Measurements from ENCODE around the gene AHRR. TPM values are rescaled to one million over a fixed set of nuclear protein-coding genes. Genes with fewer than 3 reads are reported as not detected.

Gene AHRR
- total RNA-seq, 6 experiments from 2014 or later: 30.9 to 55.7 (median 51.9) TPM

DNA sequence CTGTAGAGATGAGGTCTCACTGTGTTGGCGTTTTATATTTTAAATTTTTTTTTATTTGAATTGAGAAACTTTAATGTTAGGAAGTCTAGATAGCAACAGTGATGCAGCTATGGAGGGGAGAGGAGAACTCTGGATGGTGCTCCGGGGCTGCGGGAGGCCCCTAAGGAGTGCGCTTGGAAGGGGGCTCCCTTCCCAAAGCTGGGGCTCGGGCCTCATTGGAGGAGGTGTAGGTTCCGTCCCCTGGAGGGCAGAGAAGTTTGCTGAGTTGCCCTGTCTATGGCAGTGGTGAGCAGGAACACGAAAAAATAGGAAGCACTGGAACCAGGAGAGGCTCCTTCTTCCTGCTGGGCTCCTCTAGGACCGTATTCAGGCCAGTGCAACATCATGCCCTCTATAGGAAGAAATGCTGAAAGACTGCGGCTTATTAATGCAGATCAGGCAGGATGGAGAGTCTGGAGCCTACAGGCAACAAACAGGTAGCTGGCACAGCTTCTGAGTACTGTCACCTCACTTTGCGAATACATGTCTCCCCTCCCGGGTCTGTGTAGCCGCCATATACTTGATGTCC is 16.1 kb downstream of the AHRR start:
- TF ChIP-seq, protein P1, sequence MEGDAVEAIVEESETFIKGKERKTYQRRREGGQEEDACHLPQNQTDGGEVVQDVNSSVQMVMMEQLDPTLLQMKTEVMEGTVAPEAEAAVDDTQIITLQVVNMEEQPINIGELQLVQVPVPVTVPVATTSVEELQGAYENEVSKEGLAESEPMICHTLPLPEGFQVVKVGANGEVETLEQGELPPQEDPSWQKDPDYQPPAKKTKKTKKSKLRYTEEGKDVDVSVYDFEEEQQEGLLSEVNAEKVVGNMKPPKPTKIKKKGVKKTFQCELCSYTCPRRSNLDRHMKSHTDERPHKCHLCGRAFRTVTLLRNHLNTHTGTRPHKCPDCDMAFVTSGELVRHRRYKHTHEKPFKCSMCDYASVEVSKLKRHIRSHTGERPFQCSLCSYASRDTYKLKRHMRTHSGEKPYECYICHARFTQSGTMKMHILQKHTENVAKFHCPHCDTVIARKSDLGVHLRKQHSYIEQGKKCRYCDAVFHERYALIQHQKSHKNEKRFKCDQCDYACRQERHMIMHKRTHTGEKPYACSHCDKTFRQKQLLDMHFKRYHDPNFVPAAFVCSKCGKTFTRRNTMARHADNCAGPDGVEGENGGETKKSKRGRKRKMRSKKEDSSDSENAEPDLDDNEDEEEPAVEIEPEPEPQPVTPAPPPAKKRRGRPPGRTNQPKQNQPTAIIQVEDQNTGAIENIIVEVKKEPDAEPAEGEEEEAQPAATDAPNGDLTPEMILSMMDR (IDR thresholded peaks at IDR 0.05): peak; percentile 33; the same call in 1 of the 2 replicates
- peaks cover 1% of the 10 kb centered on the region; the same call in 1 of the 2 replicates for H3K27me3 Mint-ChIP-seq (ENCODE audit: insufficient read depth)
- H3K36me3 Mint-ChIP-seq (ENCODE audit: low read depth): peaks cover 4% of the 10 kb centered on the region
- no peak overlapping the region for H3K4me3 Mint-ChIP-seq
- peak; percentile 30 for DNase-seq
- H3K4me1 Mint-ChIP-seq (ENCODE audit: low read depth): peaks cover 65% of the 10 kb centered on the region
- no peak overlapping the region; the same call in 1 of the 2 replicates for H3K27ac Mint-ChIP-seq
- H3K9me3 Mint-ChIP-seq: no peaks in the 10 kb centered on the region

DNA sequence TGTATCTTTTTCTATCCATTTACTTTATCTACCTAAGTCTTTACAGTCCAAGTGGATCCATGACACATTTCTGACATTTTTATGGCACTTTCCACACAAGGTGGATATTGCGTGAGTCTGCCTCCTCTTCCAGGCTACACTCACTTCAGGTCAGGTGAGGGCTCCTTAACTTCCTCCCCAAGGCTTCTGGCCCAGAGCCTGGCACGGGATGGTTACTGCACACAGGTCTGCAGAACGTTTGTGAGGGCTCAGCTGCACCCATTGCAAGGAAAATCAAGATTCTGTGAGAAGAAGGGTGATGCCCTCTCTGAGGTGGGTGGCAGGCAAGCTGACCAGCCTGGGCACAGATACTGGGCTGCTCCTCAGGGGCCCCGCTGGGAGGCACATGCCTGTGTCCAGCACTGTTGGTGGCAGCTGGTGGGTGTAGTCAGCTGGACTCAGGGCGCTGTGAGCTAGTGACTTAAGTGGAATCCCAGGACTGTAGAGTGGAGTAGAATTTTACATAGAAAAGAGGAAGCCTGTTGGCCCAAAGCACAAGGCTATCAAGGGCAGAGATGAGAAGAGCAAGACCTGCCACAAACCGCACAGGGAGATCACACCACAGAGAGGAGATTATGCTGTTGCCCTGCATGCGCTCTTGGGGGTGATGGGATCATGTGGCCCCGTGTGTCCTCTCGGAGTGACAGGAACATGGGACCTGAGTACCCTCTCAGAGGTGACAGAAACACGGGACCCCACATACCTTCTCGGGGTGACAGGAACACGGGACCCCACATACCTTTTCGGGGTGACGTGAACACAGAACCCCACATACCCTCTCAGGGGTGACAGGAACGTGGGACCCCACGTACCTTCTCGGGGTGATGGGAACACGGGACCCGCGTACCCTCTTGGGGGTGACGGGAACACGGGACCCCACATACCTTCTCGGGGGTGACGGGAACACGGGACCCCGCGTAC is 21.3 kb downstream of the AHRR start:
- H3K4me3 Mint-ChIP-seq: peak overlapping the region; percentile 76
- H3K9me3 Mint-ChIP-seq: no peaks in the 10 kb centered on the region
- H3K27me3 Mint-ChIP-seq (ENCODE audit: insufficient read depth): peaks cover 3% of the 10 kb centered on the region; the same call in 1 of the 2 replicates
- peaks cover 18% of the 10 kb centered on the region for H3K36me3 Mint-ChIP-seq (ENCODE audit: low read depth)
- no peak for DNase-seq
- H3K4me1 Mint-ChIP-seq (ENCODE audit: low read depth): peaks cover 34% of the 10 kb centered on the region
- TF ChIP-seq, protein P1 (IDR thresholded peaks at IDR 0.05): no peak
- peak overlapping the region; percentile 52 for H3K27ac Mint-ChIP-seq

DNA sequence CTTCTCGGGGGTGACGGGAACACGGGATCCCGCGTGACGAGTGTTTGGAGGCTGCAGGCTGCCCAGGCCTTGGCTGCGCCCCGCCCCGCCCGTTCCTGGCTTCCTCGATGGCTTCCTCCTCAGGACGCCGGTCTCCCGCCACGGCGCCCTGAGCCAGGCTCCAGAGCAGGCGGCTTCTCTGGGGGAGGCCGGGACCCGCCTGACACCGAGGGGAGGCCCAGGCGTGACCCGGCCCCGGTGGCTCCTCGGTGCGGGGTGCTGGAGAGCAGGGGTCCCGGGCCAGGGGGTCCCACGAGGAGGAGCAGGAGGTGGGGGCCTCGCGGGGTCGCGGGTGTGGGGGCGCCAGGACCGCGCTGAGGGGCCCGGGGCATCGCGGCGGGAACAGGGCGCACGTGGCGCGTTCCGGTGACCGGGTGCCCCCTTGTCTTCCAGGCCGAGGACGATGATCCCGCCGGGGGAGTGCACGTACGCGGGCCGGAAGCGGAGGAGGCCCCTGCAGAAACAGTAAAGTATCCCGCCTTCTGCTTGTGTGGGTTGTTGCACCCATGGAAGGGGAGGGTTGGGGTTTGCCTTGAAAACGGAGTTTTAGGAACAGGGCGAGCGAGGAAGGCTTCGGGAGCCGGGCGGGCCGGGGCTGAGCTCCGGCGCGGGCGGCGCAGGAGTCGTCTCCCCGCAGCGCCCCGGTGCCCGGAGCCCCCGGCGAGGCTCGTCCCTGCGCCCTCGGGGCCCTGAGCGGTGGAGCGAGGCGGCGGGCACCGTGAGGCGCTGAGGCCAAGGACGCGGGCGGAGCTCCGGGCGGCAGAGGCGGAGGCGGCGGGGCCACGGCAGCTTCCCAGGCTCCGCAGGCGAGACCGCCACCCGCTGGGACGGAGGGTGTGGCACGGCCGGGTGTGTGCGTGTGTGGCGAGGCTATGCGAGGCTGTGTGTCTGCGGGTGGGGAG is 22.2 kb downstream of the AHRR start:
- H3K27ac Mint-ChIP-seq: peak overlapping the region; percentile 69
- H3K27me3 Mint-ChIP-seq (ENCODE audit: insufficient read depth): peaks cover 3% of the 10 kb centered on the region; the same call in 1 of the 2 replicates
- peaks cover 23% of the 10 kb centered on the region for H3K36me3 Mint-ChIP-seq (ENCODE audit: low read depth)
- peak overlapping the region; percentile 73 for H3K4me3 Mint-ChIP-seq
- peak; percentile 46 for DNase-seq
- TF ChIP-seq, protein P1 (IDR thresholded peaks at IDR 0.05): no peak
- H3K4me1 Mint-ChIP-seq (ENCODE audit: low read depth): peaks cover 32% of the 10 kb centered on the region
- no peaks in the 10 kb centered on the region for H3K9me3 Mint-ChIP-seq

- H3K4me1 Mint-ChIP-seq (ENCODE audit: low read depth): peaks cover 30% of the 10 kb centered on the region
- no peaks in the 10 kb centered on the region for H3K9me3 Mint-ChIP-seq
- H3K36me3 Mint-ChIP-seq (ENCODE audit: low read depth): peaks cover 28% of the 10 kb centered on the region
- H3K4me3 Mint-ChIP-seq: no peak overlapping the region
- H3K27me3 Mint-ChIP-seq (ENCODE audit: insufficient read depth): peaks cover 3% of the 10 kb centered on the region; the same call in 1 of the 2 replicates
- TF ChIP-seq, protein P1 (IDR thresholded peaks at IDR 0.05): no peak
- no peak for DNase-seq
- H3K27ac Mint-ChIP-seq: no peak overlapping the region
Measured at GRCh38 chr5:344668-345067, 23.2 kb downstream of the AHRR start.

Data from HFFc6 (cell line).